GM11168 (cell line): ENCODE measurements around the gene FIS1.
"Not testable (repeated sequence)": the region's sequence is repeated elsewhere in the genome, so short reads cannot be mapped to it uniquely, and the experiment has no call there.

Experiments
- in situ Hi-C: fragments of 300-500 bp; cut with MboI; formaldehyde crosslinking; loops from one replicate; pipeline ENCODE4 v1.12.0; 2022; ENCODE audit warnings: low sequenced_read_pairs; ENCODE audit not compliant: unreplicated experiment

The FIS1 gene

DNA sequence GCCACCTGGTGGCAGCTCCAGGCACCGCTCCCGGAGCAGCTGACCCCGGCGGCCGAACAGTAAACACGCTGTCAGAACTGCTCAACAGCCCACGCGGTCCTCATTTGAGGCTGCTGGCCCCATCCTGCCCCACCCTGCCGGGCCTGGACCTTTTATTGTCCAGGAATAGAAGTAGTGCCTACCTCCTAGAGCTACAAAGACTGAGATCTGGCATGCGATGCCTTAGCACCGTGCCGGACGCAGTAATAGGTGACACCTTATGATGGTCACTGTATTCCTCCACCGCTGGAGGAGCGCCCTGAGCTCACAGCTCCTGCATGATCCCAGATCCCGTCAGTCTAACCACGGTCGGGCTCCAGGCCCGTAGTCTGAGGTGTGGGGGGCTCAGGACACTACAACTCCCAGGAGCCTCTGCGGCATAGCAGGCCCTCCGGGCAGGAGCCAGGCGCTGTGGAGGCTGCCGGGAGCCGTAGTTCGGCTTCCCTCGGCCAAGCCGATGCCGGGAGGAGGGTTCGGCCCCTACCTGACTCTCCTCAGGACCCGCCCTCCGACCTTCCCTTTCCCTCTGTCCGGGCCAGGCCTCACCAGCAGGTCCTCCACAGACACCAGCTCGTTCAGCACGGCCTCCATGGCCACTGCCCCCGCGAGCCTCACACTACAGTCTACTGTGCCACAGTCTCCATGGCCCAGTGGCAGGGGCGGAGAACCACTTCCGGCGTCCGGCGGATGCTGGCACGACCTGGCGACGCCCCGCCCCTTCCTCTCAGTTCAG is at the start of gene FIS1:
Gene FIS1, minus strand, starts transcription at position 707 of the 772 bp plus-strand sequence. Its CDS starts 77 bp downstream, at position 630.
- in situ Hi-C loops = no loop called here

DNA sequence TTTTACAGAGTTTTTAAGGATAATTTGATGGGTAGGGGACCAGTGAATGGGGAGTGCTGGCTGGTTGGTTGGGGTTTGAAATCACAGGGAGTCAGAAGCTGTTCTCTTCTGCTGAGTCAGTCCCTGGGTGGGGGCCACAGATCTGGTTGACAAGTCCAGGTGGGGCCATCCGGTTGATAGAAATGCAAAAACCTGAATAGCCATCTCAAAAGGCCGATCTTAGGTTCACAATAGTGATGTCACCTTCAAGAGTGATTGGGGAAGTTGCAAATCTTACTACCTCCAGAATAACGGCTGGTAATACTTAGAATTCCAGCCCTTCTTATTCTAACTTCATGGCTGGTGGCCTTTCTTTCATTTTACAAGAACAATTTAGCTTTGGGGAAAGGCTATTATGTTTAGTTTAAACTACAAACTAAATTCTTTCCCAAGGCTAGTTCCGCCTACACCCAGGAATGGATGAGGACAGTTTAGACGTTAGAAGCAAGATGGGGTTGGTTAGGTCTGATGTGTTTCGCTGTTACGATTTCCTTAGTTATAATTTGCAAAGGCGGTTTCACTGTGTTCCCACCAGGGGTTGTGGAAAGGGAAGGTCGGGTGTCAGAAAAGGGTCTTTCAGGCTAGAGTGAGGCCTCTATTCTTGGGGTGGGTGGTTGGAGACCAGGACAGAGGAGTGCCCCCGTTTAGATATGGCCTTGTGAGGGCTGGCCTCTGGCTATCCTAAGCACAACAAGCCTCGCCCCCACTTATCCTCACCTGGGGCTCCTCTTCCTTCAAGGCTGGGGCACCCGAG is 49.4 kb upstream of the FIS1 start:
- in situ Hi-C loops = no loop called here

DNA sequence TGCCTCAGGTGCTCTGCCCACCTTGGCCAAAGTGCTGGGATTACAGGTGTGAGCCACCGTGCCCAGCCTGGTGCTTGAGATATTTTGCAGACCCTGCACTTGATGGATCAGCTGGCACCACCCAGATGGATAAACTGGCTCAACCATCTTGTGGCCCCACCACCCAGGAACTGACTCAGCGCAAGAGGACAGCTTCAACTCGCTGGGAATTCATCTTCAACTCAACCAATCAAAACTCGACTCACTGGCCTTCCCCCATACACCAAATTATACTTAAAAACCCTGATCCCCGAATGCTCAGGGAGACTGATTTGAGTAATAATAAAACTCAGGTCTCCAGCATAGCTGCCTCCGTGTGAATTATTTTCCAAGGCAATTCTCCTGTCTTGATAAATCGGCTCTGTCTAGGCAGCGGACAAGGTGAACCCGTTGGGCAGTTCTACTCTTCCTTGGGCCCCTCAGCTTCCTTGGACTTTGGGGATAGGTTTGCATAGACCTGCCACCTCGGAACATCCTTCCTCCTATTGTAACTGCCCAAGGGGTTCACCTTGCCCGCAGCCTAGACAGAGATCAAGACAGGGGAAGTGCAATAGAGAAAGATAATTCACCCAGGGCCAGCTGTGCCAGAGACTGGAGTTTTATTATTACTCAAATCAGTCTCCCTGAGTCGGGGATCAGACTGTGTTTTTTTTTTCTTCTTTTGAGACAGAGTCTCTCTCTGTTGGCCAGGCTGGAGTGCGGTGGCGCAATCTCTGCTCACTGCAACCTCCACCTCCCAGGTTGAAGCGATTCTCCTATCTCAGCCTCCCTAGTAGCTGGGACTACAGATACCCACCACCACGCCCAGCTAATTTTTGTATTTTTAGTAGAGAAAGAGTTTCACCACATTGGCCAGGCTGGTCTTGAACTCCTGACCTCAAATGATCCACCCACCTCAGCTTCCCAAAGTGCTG is 48.5 kb upstream of the FIS1 start:
- in situ Hi-C loops = not testable (repeated sequence)

DNA sequence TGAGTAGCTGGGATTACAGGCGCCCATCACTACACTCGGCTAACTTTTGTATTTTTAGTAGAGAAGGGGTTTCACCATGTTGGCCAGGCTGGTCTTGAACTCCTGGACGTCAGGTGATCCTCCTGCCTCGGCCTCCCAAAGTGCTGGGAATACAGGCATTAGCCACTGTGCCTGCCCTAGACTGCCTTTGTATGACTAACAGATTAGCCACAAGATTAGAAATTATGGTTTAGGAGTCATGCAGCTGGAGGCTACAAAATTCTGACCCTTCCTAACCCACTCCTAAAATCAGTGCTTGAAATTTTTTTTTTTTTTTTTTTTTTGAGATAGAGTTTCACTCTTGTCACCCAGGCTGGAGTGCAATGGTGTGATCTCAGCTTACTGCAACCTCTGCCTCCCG is 47.7 kb upstream of the FIS1 start:
- in situ Hi-C loops = not testable (repeated sequence)

DNA sequence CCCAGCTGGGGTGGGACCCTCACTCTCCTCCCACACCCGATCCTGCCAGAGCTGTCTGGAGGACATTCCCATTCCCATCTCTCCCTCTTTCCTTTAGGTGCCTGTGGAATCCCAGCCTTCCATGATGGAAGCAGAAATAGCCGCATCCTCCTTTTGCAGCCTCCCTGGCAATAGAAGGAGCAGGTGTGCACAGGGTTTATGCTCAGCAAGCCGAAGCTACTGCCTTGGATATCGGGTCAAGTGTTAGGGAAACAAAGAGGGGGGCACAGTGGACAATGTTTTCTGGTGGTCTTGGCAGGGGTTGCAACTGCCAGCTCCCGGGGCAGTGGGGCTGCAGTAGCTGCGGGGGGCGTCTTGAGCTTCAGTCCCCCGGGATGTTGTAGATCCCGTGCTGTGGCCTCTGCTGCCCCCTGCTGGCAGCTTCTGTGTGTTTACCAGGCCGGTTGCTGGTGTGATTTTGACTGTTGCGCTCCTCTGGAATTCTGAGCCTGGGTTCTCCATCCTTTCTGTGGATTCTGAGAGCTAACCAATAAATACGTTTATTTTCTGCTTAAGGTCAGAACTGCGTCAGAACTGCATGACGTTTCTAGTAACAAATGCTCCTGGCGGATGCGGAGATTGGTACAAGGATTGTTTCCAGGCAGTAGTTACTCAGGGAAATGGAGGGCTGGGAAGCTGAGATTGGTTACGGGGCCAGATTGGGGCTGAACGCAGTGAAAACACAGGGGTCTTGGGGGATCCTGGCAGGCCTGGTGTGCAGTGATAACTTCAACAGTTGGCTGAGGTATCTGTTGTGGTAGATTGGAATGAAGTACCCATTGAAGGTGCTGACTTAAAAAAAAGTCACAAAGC is 45.5 kb upstream of the FIS1 start:
- in situ Hi-C loops = not testable (repeated sequence)

DNA sequence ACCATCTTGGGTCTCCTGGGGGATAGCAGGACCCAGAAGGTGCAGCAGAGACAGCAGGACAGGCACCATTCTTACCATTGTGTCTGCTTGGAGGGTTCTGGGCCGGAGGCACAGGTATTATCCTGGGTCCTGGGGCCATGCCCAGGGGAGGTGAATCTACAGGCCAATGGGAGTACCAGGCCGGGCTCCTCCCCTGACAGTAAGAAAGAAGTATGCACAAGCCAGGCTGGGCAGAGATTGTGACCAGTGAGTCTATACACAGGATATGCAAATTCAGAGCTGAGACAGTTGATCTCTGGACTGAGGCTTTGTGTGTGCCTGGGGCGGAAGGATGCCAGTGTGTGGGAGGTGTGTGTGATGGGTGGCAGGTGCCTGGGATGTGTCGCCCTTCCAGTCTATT is 44.8 kb upstream of the FIS1 start:
- in situ Hi-C loops = loop anchor here (5.0 kb wide), 1 partner anchor 1307 kb away; no protein-coding TSS in a partner anchor

DNA sequence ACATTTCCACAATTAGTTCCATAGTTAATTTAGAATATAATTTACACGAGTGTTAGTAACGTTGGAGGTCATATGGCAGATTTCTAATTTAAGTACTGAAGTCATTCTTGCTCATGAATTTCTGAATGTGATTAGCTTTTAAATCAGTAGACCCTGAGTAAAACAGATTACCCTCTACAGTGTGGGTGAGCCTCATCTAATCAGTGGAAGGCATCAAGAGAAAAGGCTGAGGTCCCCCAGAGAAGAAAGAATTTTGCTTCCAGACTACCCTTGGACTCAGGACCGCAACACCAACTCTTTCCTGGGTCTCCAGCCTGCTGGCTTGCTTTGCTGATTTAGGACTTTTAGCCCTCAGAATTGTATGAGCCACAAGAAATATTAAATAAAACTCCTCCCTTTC is 43.6 kb upstream of the FIS1 start:
- in situ Hi-C loops = loop anchor here (5.0 kb wide), 1 partner anchor 1306 kb away; no protein-coding TSS in a partner anchor

DNA sequence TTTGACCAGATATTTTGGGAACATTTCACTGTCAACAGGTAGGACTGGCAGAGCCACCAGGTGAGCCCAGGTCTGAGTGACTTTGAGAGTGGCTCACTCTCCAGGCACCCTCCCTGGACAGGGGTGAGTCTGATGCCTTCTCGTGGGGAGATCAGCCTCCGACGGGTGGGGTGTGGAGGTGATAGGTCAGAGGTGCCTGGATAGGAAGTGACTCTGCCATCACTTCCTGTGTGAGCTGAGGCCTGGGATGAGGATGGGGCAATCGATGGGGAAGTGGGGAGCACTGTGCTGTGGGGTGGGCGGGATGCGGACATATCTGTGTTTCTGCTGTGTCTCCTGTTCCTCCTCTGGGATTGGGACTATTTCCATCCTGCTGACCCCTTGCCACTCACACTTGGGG is 42.2 kb upstream of the FIS1 start:
- in situ Hi-C loops = loop anchor here (5.0 kb wide), 1 partner anchor 1305 kb away; no protein-coding TSS in a partner anchor

DNA sequence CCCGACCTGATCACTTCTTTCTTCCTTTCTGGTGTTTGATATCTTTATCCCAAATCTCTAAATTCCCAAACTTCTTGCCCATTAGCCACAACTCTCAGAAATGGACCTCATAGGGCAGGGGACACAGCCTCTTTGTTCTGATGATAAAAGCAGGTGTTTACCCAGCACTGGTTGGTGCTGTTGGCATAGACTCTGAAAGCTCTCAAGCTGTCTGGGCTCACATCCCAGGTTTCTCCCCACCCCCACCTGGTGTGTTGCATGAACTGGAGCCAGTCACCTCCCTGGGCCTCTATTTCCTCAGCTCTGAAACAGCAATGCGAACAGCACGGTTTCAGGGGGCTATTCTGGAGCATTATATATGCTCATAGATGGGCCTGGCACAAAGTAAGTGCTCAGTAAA is 41.0 kb upstream of the FIS1 start:
- in situ Hi-C loops = loop anchor here (5.0 kb wide), 1 partner anchor 1304 kb away; no protein-coding TSS in a partner anchor

DNA sequence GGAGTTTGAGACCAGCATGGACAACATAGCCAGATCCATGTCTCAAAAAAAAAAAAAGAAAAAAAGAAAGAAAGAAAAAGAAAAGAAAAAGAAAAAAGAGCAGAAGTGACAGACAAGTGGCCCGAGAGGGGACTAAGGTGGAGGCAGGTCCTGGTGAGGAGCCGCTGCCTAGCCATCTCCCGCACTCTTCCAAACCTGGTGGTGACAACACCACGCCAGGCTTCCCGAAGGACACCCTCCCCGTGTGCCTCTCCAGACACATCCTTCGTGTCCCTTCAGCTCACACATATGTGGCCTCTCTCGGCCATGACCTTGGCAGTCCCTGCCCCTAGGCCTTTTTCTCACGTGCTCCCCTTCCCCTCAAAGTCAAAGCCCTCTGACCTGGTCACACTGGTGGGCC is 40.3 kb upstream of the FIS1 start:
- in situ Hi-C loops = loop anchor here (5.0 kb wide), 1 partner anchor 1303 kb away; no protein-coding TSS in a partner anchor

DNA sequence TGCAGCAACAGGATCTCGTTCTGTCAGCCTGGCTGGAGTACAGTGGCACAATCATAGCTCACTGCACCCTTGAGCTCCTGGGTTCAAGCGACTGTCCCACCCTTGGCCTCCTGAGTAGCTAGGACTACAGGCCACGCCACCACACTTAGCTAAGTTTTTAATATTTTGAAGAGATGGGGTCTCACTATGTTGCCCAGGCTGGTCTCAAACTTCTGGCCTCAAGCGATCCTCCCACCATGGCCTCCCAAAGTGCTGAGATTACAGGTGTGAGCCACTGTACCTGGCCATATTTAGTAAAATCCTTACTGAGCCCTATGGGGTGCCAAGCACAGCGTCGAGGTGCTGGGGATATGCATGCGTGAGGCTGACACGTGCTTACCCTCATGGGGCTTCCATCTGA is 36.0 kb upstream of the FIS1 start:
- in situ Hi-C loops = not testable (repeated sequence)

DNA sequence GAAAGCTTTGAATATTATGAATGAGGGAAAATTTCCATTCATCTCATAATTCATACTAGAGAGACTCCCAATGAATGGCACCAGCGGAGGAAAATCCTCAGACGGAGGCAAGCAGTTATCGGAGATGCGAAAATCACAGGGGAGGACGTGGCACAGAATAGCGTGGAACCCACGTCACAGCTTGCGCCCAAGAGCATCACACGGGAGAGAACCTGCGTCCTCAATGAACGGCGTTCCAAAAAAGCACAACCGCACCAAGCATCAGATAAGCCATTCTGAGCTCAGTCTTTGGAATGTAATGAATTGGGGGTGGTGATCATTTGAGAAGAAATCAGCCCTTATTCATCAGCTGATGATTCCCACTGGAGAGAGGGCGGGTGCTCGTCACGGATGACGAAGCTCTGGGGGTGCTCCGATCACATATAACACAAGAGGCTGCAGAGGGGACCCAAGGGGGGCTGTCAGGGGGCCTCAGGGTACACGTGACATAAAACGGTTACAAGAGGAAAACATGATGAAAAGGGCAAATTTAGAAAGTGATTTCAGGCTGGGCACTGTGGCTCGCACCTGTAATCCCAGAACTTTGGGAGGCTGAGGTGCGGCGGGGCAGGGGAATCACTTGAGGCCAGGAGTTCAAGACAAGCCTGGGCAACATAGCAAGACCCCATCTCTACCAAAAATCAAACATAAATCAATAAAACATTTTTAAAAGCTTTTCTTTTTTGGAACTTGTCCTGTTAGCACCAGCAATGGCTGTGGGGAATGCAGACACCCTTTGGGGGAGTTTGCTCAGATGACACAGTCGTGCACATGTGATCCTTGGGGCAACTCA is 33.8 kb upstream of the FIS1 start:
- in situ Hi-C loops = no loop called here

DNA sequence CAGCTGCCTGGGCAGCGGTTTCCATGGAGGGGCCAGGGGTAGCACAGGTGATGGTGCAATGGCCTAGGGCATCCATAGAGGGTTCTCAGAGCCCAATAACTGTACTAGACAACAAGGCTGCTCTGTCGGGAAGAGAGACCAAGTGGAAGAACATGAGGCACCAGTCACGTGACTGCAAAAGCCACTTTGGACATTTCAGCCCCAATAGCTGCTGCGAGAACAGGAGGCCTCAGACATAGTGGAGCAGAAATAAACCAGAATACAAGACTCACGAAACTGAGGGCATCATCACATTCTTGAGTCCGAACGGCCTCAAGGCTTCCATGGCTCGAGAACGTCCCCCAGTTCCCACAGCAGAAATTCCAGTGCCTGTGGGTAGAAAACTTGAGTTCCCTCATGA is 32.3 kb upstream of the FIS1 start:
- in situ Hi-C loops = no loop called here

DNA sequence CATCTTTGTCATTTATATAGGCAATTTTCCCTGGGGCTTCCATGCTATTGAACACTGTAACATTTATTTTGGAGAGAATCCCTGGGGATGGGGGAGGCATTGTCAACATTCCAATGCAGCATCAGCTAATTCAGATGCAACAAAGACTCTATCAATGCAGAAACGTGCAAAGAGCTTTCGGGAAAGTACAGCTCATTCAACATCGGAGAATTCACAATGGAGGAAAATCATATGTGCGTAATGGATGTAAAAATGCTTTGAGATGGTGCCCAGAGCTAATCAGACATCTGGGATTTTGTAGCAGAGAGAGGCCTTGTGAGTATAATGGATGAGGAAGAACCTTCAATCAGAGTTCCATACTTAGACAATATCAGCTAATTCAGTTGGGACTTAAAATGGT is 28.3 kb upstream of the FIS1 start:
- in situ Hi-C loops = no loop called here

DNA sequence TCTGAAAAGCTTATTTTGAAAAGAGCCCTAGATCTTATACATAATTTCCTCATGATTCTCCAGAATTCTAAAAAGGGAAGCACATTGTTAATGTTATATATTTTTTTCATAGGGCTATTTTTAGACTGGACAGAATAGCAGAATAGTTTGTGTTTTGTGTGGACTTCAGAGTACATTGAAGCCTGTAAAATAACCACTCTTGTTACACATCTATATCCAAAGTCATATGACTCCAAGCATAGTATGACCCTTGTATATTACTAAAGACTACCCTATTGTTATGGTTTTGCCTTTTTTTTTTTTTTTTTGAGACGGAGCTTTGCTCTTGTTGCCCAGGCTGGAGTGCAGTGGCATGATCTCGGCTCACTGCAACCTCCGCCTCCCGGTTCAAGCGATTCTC is 26.1 kb upstream of the FIS1 start:
- in situ Hi-C loops = no loop called here

DNA sequence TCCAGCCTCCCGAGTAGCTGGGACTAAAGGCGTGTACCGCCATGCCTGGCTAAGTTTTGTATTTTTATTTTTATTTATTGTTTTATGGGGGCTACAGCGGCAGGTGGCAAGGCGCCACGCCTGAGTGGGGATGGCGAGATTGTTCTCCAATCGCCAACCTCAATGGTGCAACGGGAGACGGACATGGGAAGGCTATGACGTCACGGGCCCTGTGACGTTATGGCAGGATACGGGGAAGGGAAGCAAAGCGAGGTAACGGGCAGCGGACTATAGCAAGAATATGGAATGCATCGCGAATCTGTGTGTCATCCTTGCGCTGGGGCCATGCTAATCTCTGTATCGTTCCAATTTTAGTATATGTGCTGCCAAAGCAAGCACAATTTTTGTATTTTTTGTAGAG is 24.8 kb upstream of the FIS1 start:
- in situ Hi-C loops = no loop called here

DNA sequence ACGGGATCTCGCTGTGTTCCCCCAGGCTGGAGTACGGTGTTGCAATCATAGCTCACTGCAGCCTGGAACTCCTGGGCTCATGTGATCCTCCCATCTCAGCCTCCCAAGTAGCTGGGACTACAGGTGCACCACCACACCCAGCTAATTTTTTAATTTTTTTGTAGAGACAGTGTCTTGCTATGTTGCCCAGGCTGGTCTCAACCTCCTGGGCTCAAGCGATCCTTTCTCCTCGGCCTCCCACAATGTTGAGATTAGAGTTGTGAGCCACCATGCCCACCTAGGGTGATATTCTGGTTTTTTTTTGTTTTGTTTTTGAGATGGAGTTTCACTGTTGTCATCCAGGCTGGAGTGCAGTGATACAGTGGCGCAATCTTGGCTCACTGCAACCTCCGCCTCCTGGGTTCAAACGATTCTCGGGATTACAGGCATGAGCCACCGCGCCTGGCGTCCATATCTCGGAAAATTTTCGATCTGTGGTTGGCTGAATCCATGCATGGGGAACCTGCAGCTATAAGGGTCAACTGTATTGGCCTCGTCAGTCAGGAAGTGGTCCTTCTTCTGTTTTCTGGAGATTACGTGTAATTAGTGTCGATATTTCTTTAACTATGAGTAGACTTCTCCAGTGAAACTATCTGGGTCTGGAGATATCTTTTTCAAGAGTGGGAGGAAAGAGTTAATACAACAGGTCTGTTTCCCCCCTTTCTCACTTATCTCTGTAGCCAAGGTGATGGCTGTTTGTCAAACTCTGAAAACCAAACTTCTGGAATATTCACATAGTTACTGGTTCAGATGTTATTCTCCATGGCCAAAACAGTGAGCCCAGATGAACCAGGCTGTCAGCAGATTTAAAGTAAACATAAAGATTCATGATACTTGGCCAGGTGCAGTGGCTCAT is 21.0 kb upstream of the FIS1 start:
- in situ Hi-C loops = no loop called here
